Thyroid gland (tissue), 4 donors: ENCODE measurements around the gene PCED1A.

Experiments used
- CTCF ChIP-seq, 6 experiments: fragments of 200-600 bp in 3 of 6; fragments of 450-650 bp in 3 of 6; sonication (generic) in 3 of 6; IDR thresholded peaks; one replicate each; pipeline ENCODE4 v1.5.1; 2016 to 2019; ENCODE audit warnings: antibody characterized with exemption in 6 of 6, mild to moderate bottlenecking in 2 of 6, inconsistent platforms in 1 of 6, moderate library complexity in 1 of 6
- POLR2A ChIP-seq, 2 donors: fragments of 450-650 bp; IDR thresholded peaks; one replicate each; pipeline ENCODE4 v1.6.1; 2017; ENCODE audit warnings: antibody characterized with exemption in 2 of 2, mild to moderate bottlenecking in 2 of 2, moderate library complexity in 1 of 2

- TF ChIP-seq POLR2A (IDR thresholded peaks at IDR 0.05) (no peak), CTCF (IDR thresholded peaks at IDR 0.05) (no peak)
Measured at GRCh38 chr20:2871661-2872458, 31.4 kb upstream of the PCED1A start.
